Astrocyte (in vitro differentiated cells and primary cell): Measurements from ENCODE around the gene ALDH1B1.

Experiments used
- EZH2 ChIP-seq: IDR thresholded peaks from 2 replicates; pipeline ENCODE4 v1.6.1; 2012; ENCODE audit warnings: mild to moderate bottlenecking, low read length, inconsistent platforms; ENCODE audit not compliant: insufficient read depth
- TF ChIP-seq, protein P1 (sequence below): IDR thresholded peaks from 2 replicates; pipeline ENCODE4 v1.5.1; 2011; ENCODE audit warnings: low read depth, mild to moderate bottlenecking, inconsistent platforms, low read length, moderate library complexity; ENCODE audit not compliant: insufficient read depth

DNA sequence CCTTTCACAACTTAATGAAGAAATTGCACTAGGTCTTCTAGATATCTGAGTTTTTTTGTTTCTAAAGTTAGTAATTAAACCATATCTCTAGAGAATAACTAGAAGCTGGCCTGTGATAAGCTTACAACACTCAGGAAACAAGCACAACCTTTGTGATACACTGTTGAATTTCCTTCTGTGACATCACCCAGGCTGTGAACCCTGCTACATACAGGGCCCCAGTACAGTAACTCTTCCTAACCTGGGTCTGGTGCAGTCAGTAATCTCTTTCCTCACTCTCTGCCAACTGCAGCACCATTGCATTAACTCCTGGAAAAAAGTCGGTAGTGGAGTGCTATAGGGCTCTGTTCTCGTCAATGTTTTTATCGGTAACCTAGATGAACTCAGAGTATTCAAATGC lies 42.4 kb downstream of the ALDH1B1 start:
- TF ChIP-seq, protein P1, sequence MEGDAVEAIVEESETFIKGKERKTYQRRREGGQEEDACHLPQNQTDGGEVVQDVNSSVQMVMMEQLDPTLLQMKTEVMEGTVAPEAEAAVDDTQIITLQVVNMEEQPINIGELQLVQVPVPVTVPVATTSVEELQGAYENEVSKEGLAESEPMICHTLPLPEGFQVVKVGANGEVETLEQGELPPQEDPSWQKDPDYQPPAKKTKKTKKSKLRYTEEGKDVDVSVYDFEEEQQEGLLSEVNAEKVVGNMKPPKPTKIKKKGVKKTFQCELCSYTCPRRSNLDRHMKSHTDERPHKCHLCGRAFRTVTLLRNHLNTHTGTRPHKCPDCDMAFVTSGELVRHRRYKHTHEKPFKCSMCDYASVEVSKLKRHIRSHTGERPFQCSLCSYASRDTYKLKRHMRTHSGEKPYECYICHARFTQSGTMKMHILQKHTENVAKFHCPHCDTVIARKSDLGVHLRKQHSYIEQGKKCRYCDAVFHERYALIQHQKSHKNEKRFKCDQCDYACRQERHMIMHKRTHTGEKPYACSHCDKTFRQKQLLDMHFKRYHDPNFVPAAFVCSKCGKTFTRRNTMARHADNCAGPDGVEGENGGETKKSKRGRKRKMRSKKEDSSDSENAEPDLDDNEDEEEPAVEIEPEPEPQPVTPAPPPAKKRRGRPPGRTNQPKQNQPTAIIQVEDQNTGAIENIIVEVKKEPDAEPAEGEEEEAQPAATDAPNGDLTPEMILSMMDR: no peak
- no peak for TF ChIP-seq EZH2
